ENCODE data around the gene IL20RA. TPM values are rescaled to one million over a fixed set of nuclear protein-coding genes. Genes with fewer than 3 reads are reported as not detected.

Gene IL20RA
- total and polyA plus RNA-seq, 2 experiments from 2014 or later = 2.6 to 3.5 TPM

- Histone ChIP-seq H3K9me2 (ENCODE audit: insufficient read depth) (no peaks in the 10 kb centered on the region), H3K27ac (ENCODE audit: low read depth) (no peak overlapping the region), H3K4me1 (ENCODE audit: insufficient read depth) (peaks cover 33% of the 10 kb centered on the region), H3K27me3 (ENCODE audit: insufficient read depth) (no peaks in the 10 kb centered on the region), H3F3A (replicated peaks; ENCODE audit: low read depth) (no peaks in the 10 kb centered on the region), H3K36me3 (ENCODE audit: insufficient read depth) (no peaks in the 10 kb centered on the region), H2AFZ (no peak overlapping the region), H3K79me2 (replicated peaks; ENCODE audit: insufficient read depth) (no peaks in the 10 kb centered on the region), H4K20me1 (replicated peaks; ENCODE audit: insufficient read depth) (no peaks in the 10 kb centered on the region), H3K4me2 (no peak overlapping the region), H3K4me3 (no peak overlapping the region)
- H3K36me3 Mint-ChIP-seq (ENCODE audit: low read depth) = no peaks in the 10 kb centered on the region
- peaks cover 3% of the 10 kb centered on the region for H3K27me3 Mint-ChIP-seq (ENCODE audit: insufficient read depth, low read depth, poor library complexity)
- DNase-seq (ENCODE audit: low spot score) (no peak), ATAC-seq (no peak)
- no peak overlapping the region for H3K27ac Mint-ChIP-seq
- TF ChIP-seq CTCF (conservative IDR thresholded peaks at IDR 0.05; ENCODE audit: low read depth in 2 of 2) (no peak), CREB1 (CRISPR knock-in tag; IDR thresholded peaks at IDR 0.05; ENCODE audit: low read depth) (no peak), ZNF114 (CRISPR knock-in tag; IDR thresholded peaks at IDR 0.05) (no peak), ETS1 (IDR thresholded peaks at IDR 0.05) (no peak), EZH2phosphoT487 (IDR thresholded peaks at IDR 0.05; ENCODE audit: unreplicated experiment) (no peak), POLR2AphosphoS5 (IDR thresholded peaks at IDR 0.05; ENCODE audit: low read depth) (no peak), REST (IDR thresholded peaks at IDR 0.05; ENCODE audit: unreplicated experiment) (no peak), STAT1 (IDR thresholded peaks at IDR 0.05; ENCODE audit: unreplicated experiment) (no peak)
- peaks cover 42% of the 10 kb centered on the region for H3K4me1 Mint-ChIP-seq
- no peaks in the 10 kb centered on the region for H3K9me3 Mint-ChIP-seq
- no peak overlapping the region for H3K4me3 Mint-ChIP-seq
Measured at GRCh38 chr6:136995521-136995920, 49.2 kb downstream of the IL20RA start.

- H3K36me3 Mint-ChIP-seq (ENCODE audit: low read depth) = no peaks in the 10 kb centered on the region
- H3K79me2 ChIP-seq (replicated peaks; ENCODE audit: insufficient read depth) = no peaks in the 10 kb centered on the region
- peaks cover 32% of the 10 kb centered on the region for H3K4me1 ChIP-seq (ENCODE audit: insufficient read depth)
- H3K4me3 ChIP-seq = no peak overlapping the region
- H3K27me3 Mint-ChIP-seq (ENCODE audit: insufficient read depth, low read depth, poor library complexity) = peaks cover 5% of the 10 kb centered on the region
- no peaks in the 10 kb centered on the region for H3K27me3 ChIP-seq (ENCODE audit: insufficient read depth)
- H3F3A ChIP-seq (replicated peaks; ENCODE audit: low read depth) = no peaks in the 10 kb centered on the region
- peaks cover 41% of the 10 kb centered on the region for H3K4me1 Mint-ChIP-seq
- H3K27ac ChIP-seq (ENCODE audit: low read depth) = no peak overlapping the region
- no peak overlapping the region for H2AFZ ChIP-seq
- TF ChIP-seq POLR2AphosphoS5 (IDR thresholded peaks at IDR 0.05; ENCODE audit: low read depth) (no peak), ZNF114 (CRISPR knock-in tag; IDR thresholded peaks at IDR 0.05) (no peak)
- no peak overlapping the region for H3K27ac Mint-ChIP-seq
- DNase-seq (ENCODE audit: low spot score) (no peak), ATAC-seq (no peak)
- H4K20me1 ChIP-seq (replicated peaks; ENCODE audit: insufficient read depth) = no peaks in the 10 kb centered on the region
- H3K9me2 ChIP-seq (ENCODE audit: insufficient read depth) = no peaks in the 10 kb centered on the region
- no peaks in the 10 kb centered on the region for H3K36me3 ChIP-seq (ENCODE audit: insufficient read depth)
- no peak overlapping the region for H3K4me3 Mint-ChIP-seq
- no peaks in the 10 kb centered on the region for H3K9me3 Mint-ChIP-seq
- H3K4me2 ChIP-seq = no peak overlapping the region
Measured at GRCh38 chr6:136994782-136995181, 50.0 kb downstream of the IL20RA start.
